ENCODE data around the gene CBLB.

DNA sequence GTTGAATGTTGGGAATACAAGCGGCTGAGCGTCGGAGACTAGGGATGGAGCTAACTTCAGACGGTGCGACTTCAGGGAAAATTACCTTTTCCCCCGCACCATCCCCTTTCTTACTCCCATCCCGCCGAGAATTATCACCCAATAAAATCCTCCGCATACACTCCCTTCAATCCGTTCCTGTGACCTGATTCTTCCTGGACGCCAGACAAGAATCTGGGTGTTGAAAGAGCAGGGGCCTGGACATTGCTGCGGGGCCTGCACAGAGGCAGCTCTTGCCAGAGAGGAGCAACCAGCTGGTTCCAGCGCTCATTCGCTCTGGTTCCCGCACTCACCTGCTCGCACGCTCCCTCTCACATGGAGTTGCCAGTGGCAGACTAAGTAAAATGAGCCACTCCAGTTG lies 260.2 kb downstream of the CBLB start:
- TF ChIP-seq SIN3A (IDR thresholded peaks at IDR 0.05; ENCODE audit: borderline replicate concordance, insufficient read depth, low read depth, low read length) (no peak), POLR2AphosphoS5 (IDR thresholded peaks at IDR 0.05; ENCODE audit: low read depth, low read length) (no peak)
- TF ChIP-seq, protein P1, sequence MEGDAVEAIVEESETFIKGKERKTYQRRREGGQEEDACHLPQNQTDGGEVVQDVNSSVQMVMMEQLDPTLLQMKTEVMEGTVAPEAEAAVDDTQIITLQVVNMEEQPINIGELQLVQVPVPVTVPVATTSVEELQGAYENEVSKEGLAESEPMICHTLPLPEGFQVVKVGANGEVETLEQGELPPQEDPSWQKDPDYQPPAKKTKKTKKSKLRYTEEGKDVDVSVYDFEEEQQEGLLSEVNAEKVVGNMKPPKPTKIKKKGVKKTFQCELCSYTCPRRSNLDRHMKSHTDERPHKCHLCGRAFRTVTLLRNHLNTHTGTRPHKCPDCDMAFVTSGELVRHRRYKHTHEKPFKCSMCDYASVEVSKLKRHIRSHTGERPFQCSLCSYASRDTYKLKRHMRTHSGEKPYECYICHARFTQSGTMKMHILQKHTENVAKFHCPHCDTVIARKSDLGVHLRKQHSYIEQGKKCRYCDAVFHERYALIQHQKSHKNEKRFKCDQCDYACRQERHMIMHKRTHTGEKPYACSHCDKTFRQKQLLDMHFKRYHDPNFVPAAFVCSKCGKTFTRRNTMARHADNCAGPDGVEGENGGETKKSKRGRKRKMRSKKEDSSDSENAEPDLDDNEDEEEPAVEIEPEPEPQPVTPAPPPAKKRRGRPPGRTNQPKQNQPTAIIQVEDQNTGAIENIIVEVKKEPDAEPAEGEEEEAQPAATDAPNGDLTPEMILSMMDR (IDR thresholded peaks at IDR 0.05) = no peak
- TF ChIP-seq, protein P2, sequence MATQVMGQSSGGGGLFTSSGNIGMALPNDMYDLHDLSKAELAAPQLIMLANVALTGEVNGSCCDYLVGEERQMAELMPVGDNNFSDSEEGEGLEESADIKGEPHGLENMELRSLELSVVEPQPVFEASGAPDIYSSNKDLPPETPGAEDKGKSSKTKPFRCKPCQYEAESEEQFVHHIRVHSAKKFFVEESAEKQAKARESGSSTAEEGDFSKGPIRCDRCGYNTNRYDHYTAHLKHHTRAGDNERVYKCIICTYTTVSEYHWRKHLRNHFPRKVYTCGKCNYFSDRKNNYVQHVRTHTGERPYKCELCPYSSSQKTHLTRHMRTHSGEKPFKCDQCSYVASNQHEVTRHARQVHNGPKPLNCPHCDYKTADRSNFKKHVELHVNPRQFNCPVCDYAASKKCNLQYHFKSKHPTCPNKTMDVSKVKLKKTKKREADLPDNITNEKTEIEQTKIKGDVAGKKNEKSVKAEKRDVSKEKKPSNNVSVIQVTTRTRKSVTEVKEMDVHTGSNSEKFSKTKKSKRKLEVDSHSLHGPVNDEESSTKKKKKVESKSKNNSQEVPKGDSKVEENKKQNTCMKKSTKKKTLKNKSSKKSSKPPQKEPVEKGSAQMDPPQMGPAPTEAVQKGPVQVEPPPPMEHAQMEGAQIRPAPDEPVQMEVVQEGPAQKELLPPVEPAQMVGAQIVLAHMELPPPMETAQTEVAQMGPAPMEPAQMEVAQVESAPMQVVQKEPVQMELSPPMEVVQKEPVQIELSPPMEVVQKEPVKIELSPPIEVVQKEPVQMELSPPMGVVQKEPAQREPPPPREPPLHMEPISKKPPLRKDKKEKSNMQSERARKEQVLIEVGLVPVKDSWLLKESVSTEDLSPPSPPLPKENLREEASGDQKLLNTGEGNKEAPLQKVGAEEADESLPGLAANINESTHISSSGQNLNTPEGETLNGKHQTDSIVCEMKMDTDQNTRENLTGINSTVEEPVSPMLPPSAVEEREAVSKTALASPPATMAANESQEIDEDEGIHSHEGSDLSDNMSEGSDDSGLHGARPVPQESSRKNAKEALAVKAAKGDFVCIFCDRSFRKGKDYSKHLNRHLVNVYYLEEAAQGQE (IDR thresholded peaks at IDR 0.05; ENCODE audit: insufficient read depth in 1 of 2, low read depth in 2 of 2, low read length in 1 of 2) = no peak
